ENCODE measurements around the gene PARD3B.
A peak's percentile ranks its signal among the peaks of the same experiment; 100 is the strongest.
"Not testable (repeated sequence)": the region's sequence is repeated elsewhere in the genome, so short reads cannot be mapped to it uniquely, and the experiment has no call there.

The PARD3B gene

DNA sequence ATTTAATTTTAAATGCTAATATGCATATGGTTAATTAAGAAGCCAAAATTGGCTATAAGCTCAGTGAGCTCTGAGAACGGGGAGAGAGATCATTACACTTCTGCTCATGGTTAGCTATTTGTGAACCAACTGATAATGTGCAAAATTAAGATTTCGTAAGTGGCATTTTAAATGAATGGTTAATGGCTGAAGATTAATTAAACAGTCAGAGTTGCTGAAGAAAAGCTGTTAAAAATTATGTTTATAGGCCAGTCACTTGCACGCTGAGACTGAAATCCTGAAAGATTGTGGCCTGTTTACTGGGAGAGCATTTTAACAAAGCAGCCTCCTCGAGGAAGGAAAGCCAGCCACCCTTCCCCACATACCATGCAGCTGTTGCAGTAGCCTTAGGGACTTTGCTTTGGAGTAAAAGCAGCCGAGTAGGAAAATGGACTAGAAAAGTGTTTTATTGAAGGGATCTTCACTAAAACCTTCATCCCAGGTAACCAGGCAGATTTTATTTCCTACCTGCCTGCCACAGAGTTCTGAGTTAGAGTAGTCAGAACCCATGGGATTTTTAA lies 918.3 kb downstream of the PARD3B start:
- DNase-seq (ENCODE audit: low spot score) = no peak

DNA sequence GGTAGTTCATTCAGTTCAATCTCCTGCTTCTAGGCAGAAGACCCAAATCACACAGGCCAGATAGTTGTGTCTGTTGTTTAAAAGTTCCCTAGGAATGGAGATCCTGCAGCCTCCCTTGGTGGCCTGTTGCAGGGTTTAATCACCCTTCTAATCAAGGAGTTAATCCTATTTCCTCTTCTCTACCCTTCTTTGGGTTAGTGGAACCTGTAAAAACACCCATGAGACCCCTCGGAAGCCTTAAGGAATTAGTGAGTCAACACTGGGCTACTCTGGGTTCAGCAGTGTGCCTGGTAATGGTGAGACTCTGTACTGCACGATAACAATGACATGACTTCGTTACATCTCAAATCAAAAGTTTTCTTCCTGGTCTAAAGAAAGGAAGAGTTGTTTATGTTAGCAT lies 919.4 kb downstream of the PARD3B start:
- DNase-seq (ENCODE audit: low spot score) = no peak

DNA sequence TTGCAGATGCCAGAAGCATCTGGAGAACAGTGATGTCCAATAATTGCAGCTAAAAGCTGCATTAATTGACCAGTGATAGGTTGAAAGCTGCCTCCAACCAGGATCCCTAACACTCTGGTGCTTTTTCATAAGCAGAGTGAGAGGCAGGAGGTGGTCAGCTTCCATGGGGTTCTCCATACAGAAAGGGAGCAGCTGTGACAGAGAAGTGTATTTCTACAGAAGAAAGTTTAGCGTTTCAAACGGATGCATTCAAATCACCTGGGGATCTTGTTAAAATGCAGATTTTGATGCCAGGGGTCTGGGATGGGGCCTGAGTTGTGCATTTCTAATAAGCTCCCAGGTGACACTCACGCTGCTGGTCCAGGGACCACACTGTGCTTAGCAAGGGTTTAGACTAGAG lies 920.5 kb downstream of the PARD3B start:
- no peak for DNase-seq (ENCODE audit: low spot score)

DNA sequence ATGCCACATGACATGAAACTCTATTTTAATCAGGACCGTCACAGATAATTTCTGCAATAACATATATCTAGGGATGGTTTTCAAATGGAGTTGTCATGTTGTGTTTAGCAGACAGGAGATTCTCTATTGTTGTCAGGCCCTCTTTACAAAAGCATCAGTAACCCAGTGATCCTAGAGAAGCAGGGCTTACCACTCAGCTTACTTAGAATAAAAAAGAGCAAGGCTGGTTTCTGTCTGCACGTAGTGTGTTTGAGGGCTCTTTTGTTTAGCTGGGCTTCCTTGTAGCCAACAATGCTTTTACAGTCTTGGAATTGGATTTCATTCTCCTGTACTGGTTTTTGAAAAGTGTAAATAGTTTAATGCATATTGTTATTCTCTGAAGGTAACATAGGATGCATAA lies 926.5 kb downstream of the PARD3B start:
- DNase-seq (ENCODE audit: low spot score) = no peak

DNA sequence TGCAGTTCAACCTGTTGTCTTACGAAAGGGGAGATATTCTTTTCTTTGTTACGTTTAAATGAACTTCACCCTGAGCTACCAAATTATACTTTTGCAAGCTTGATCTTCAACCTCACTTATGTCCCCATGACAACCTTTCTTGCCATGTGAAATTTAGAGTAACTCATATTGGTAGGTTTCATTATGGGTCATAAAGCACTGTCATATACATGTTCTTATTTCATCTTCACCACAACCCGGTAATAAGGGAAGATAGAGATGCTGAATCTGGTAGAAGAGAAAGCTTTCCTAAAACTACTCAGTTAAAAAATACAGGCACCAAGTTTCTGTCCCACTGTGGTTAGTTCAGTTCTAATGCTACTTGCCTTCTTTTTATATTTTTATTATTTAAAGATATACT lies 928.5 kb downstream of the PARD3B start:
- DNase-seq (ENCODE audit: low spot score) = no peak

DNA sequence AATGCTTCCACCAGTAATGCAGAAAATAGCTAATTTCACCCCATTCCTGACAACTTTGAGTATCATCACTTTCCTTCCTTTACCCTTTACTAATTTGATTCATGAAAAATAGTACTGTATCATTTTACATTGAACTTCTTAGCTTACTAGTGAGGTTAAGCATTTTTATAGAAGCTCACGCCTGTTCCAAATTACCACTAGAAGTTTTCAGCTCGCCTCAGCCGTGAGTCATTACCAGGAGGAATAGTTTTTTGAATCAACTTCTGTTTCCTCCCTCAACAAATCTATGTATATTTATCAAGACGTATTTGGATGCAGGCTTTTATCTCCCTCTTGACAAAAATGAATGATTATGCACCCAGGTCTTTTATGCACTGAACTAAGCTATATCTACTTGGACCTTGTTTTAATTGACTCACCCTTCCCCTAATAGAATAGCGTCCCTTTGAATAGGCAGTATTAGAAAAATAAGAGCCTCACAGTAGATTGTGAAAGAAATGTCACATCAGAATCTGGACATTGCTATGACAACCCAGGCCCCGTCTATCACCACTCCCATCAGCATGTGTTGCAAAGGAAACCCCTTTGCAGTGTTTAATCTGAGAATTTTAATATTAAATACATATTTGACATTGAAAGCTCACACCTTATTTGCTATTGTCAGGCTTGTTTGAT lies 929.6 kb downstream of the PARD3B start:
- no peak for DNase-seq (ENCODE audit: low spot score)

DNA sequence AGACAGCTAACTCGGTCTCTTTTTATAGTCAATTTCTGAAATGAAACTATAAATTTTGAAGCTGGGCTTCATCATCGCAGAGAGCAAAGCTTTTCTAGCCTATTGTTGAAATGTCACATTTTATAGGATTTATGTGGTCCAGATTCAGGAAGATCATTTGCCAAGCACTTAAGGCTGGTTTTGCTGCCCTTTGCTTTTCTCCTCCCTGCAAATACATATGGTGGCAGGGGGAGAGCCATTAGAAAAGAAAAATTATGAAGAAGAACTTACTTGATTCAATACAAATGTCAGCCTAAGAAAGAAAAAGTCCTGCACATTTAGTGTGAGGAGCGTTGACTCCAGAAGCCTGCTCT lies 930.1 kb downstream of the PARD3B start:
- DNase-seq (ENCODE audit: low spot score) = no peak

DNA sequence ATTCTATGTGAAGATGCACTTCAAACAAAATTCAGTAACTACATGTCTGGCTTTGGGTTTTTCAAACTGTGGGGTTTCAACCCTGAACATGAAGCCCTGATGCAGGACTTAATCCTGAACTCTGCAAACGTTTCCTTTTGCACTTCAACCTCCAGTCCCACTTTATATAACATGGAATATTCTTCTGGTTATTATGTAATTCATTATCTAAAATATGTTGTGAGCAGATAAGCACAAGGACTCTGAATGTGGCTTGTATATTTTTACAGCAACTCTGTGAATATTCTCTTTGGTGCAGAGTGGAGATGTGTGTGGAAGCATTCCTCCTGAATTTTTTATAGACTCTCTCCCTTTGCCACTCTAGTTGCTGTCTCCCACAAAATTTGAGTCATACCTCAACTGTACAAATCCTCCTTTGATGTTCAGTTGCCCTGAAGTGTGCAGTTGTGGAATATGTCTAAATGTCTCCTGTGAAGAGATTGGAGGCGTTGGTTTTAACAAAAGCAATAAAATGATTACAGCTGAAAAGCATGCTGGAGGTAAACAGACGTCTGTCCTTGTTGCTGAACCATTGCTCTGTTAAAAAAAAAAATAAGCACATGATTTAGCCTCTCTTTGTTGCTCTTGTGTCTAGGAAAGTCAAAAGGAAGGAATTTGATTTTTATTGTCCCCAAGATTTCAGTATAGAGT lies 931.9 kb downstream of the PARD3B start:
- peak; percentile 80 for DNase-seq (ENCODE audit: low spot score)

DNA sequence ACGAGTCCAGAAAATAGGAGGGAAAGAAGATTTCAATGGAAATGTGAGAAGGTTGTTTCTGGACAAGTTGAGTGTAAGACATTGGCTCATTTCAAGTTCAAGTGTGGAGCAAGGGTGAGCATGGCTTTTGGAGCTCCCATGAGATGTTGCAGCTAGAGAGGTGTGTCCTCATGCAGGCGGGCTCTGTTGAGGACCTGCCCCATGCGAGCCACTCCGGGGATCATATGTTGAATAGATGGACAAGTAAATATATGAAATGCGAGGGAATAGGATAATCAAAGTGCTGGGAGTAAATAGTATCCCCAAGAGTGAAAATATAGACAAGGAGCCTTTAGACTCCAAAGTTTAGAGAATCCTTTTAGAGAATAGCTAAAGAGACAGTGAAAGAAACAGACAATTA lies 936.6 kb downstream of the PARD3B start:
- no peak for DNase-seq (ENCODE audit: low spot score)

DNA sequence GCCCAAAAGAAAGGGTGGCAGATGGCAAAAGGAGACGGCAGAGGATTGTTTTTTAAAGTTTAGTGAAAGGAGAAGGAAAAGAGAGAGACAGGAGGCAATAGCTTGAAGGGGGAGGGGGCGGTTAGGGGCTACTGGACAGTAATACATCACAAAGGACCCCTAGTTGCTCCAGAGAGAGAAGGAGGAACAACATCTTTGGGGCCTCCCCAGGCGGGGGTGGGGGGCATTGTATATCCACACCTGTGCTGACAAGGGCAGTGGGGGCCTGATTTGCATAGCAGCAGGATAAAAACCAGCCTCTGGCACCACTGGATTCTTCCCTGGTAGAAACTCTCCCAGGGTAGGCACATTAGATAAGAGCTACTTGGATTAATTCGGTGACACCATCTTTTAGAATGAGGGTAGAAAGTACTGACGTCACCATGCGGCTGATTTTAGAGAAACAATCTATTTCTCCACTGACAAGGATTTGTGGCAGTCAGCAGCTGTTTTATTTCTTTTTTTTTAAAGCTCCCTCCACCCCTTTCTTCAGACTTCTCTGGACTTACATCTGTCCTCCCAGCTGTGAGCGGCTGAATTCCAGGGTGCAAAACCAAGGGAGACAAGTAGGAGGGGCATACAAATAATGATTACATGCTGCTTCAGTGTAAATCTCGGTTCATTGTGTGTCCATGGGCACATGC lies 937.3 kb downstream of the PARD3B start:
- no peak for DNase-seq (ENCODE audit: low spot score)

DNA sequence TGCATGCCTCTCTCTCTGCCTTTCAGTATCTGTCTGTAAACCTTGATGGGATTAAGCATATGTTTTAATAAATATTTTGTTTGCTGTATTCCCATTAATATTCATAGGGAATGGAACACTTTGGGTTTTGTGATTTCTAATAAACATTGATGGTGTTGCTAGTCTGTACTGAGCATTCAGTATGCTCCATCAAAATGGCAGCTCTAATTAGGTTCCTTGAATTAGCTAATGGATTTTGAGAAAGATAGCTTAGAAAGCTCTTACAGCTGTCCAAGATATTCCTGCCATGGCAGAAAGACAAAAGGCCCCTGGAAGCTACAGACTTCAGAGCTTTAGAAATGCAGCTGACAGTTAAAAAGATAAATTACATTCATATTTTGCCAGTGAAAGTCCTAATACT lies 937.8 kb downstream of the PARD3B start:
- no peak for DNase-seq (ENCODE audit: low spot score)

DNA sequence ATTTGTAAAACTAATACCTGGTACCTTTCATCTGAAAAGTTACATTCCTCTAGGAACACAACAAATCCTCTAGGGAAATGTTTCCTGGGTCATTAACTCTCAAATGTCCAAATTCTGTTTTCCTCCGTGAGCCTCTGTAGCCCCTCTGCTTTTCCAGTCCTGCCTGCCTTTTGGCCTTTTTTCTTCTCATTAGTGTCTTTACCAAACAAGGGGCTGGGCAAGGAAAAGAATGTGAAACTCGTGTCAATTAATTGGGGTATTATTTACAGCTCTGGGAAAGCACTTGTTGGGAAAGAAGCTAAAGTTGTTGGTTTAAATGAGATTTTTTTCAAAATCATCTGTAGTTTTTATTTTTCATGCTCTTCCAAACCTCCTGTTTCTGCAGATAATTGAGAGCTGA lies 938.9 kb downstream of the PARD3B start:
- DNase-seq (ENCODE audit: low spot score) = no peak

DNA sequence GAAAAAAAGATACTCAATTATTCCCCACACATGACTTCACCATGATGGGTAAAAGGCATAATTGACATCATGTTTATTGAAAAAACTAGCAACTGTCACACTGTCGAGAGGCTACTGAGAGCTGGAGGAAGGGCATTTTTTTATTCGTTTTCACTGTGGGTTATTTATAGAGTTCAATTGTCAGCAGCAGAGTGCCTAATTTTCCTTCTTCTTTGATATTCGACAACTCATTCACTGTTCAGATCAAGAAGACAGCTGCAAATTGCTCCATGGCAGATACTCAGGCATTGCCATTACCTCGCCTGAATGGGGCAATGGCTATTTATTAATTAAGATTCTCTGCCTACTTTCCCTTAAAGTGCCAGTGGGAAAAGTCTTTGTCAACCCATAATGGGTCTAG lies 939.5 kb downstream of the PARD3B start:
- DNase-seq (ENCODE audit: low spot score) = no peak

DNA sequence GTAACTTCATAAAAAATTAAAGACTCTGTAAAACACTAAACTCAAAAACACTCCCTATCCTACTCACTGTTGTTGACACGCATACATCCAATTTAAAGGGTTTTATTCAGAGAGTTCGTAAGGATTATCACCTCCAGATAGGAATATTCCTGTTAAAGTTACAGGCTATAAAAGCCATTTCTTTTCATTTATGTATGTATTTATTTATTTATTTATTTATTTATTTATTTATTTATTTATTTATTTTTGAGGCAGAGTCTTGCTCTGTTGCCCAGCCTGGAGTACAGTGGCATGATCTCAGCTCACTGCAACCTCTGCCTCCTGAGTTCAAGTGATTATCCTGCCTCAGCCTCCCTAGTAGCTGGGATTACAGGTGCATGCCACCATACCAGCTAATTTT lies 948.3 kb downstream of the PARD3B start:
- DNase-seq (ENCODE audit: low spot score) = not testable (repeated sequence)

DNA sequence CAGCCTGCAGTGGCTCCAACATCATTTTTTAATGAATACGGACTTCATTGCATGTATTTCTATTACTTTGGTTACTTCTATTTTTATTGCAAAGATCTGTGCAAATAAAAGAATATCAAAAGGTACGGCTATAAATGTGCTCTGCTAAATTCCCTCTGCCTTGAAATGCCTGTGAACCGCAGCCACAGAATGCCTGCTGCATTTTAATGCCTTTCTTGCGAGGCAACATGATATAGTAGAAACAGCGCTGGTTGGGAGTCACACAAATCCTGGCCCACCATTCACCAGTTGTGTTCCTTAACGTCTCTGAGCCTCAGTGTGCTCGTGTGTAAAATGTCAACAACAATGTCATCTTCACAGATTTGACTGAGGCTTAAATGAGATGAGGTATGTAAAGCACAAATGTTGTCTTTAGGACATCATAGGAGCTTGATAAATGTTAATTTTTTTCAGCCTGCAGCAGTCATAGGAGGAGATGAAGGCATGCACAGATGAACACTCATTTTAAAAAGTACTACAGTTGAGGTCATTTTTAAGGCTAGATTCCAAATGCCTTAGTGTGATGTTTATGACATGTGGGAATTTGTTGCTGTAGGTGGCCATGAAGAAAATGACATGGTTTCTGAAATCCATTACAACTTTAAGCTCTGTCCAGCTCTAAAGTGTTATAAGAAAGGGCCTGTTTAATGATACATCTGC lies 949.4 kb downstream of the PARD3B start:
- DNase-seq (ENCODE audit: low spot score) = no peak

DNA sequence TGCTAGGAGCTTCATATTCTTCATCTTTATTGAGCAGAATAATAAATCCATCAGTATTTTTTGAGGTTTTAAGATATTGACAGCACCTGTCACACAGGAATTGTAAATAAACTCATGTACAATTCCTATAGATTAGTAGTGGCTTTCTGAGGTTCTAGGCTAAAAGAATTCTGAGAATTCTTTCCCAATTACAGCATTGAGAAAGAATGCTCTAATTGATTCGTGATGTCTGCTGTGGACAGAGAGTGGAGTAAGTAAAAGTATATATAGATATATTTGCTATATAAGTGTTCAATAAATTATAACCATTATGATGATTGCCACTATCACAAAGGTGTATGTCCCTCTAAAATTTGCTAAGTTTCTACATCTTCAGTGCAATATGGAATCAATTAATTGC lies 950.5 kb downstream of the PARD3B start:
- no peak for DNase-seq (ENCODE audit: low spot score)

DNA sequence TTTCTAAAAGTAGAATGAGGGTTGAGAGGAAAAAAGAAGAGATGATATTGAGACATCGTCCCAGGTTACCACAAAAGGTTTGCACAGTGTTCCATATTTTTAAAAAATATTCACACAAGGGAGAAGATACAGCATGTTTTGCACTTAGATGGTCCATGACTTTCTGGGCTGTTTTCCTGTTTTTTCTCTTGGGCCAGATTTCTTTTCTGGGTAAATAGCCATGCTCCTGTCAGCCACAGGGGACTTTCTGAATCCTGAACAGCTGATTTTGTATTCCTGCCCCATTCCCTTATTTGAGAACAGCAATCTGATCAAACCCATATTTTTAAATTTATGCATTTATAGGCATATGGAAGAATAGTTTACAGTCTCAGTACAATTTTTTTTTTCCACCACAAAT lies 951.1 kb downstream of the PARD3B start:
- no peak for DNase-seq (ENCODE audit: low spot score)

DNA sequence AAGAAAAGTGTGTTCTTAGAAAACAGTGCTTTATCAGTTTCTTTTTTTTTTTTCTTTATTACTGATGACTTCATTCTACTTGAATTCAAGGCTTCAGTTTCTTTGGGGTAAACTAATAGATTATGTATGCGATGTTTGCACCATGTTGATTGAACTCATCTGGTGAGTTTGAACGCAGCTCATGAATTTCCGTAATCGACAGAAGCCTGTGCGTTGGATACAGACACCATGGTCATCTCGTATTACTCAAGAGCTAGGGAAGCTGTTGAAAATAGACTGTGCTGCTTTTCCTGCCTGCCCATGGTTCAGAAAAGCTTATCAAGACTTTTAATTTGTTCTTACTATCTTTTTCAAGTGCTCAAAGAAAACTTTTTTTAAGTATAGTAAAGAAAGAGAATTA lies 951.5 kb downstream of the PARD3B start:
- DNase-seq (ENCODE audit: low spot score) = no peak

DNA sequence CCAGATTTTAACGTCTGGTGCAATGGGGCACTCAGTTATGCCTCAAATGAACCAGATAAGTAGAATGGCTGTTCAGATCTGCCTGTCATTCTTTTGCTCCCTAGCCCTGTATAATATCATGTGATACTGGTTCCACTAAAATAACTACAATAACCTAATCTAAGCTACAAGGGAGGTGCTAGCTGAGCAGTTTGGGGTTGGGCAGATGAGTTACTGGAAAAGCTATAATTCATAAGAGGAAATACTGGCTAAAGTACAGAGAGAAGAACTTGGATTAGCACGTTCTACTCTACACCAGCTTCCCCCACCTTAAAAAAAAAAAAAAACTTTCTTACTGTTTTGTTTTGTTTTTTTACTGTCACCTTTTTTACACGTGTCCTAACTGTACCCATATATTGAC lies 953.7 kb downstream of the PARD3B start:
- no peak for DNase-seq (ENCODE audit: low spot score)

DNA sequence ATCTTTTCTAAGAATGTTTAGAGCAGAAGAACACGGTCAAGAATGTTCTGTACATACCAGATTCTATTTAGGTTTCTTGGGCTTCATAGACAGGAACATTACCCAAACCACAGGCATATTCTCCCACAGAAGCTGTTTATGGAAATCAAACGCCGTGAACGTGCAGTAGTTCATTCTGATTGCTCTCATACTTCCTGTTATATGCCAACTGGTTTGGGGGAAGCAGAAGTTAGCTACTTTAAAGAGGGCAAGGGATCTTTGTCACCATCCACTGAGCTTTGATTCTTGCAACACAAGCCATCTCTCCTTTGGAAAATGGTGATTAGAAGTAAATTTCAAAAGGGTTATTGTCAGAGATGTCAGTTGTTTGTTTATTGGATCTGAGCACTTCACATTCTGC lies 954.8 kb downstream of the PARD3B start:
- DNase-seq (ENCODE audit: low spot score) = no peak

DNA sequence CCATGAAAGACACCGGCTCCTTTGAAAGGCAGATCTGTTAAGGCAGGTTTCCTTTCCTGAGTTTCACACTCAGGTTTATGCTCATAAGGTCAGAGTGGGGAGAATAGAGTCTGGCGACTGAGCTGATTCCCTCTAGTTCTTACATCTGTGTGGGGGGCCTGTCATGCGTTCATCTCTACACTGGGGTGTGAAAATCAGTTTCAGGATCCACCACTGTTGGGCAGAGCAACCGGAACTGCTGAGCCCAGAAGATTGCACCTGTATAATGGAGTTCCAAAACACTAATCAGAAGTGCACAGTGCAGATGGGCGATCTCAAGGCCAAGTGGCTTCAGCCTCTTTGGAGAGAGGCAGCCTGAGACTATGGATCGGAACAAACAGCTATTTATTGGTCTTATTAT lies 955.7 kb downstream of the PARD3B start:
- no peak for DNase-seq (ENCODE audit: low spot score)

DNA sequence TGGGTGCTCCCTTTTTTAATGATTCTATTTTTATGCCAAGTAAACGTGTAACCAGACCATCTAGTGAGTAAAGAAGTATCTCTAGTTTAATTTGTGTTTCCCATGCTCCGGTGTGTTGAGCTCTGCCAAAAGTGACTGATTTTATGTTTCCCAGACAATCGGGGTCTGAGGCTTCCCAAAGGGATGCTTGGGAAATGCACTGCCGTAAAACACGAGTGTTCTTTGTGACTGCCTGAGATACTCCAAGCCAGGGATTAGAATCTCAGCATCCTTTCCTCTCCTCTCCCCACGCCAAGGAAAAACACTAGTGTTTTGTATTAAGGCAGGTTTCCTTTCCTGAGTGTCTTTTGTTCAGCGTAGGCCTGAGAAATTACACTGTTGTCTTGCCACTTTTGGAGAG lies 956.6 kb downstream of the PARD3B start:
- DNase-seq (ENCODE audit: low spot score) = no peak

DNA sequence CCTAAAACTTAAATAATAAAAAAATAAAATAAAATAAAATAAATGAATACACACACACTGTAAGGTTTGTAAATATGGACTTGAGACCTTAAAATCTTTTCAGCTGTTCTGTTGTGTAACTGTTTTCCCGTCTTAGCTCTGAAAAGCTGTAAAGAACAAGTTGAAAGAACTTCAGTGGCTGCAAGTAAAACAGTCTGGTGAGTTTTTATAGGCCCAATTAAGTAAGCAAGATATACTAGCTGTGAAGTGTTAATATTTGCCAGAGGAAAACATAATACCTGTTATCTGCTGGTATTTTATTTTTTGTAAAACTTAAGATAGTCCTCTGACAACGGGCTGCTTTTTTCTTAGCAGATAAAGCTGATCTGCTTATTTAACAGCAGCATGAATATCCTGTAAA lies 960.1 kb downstream of the PARD3B start:
- no peak for DNase-seq (ENCODE audit: low spot score)
